ENCODE measurements around the gene PCED1B. TPM values are rescaled to one million over a fixed set of nuclear protein-coding genes. Genes with fewer than 3 reads are reported as not detected.

The PCED1B gene
- total RNA-seq, 2 donors from 2014 or later = 2.5 to 7.0 TPM

- H3K36me3 ChIP-seq (ENCODE audit: control insufficient read depth, insufficient read depth, low read length) = no peaks in the 10 kb centered on the region
- DNase-seq = no peak
- no peaks in the 10 kb centered on the region for H3K9me3 ChIP-seq (ENCODE audit: control insufficient read depth, low read length)
- TF ChIP-seq, protein P1, sequence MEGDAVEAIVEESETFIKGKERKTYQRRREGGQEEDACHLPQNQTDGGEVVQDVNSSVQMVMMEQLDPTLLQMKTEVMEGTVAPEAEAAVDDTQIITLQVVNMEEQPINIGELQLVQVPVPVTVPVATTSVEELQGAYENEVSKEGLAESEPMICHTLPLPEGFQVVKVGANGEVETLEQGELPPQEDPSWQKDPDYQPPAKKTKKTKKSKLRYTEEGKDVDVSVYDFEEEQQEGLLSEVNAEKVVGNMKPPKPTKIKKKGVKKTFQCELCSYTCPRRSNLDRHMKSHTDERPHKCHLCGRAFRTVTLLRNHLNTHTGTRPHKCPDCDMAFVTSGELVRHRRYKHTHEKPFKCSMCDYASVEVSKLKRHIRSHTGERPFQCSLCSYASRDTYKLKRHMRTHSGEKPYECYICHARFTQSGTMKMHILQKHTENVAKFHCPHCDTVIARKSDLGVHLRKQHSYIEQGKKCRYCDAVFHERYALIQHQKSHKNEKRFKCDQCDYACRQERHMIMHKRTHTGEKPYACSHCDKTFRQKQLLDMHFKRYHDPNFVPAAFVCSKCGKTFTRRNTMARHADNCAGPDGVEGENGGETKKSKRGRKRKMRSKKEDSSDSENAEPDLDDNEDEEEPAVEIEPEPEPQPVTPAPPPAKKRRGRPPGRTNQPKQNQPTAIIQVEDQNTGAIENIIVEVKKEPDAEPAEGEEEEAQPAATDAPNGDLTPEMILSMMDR (conservative IDR thresholded peaks at IDR 0.05) = no peak
- no peaks in the 10 kb centered on the region for H3K27me3 ChIP-seq (ENCODE audit: control insufficient read depth, insufficient read depth, low read length, poor library complexity, severe bottlenecking)
- H3K4me3 ChIP-seq (ENCODE audit: low read length) = no peak overlapping the region
- Mint-ChIP-seq H3K36me3 (ENCODE audit: low read depth) (peaks cover 21% of the 10 kb centered on the region), H3K9me3 (peaks cover 5% of the 10 kb centered on the region), H3K4me3 (no peak overlapping the region), H3K27ac (peak overlapping the region; percentile 48), H3K27me3 (ENCODE audit: insufficient read depth) (no peaks in the 10 kb centered on the region), H3K4me1 (peaks cover 28% of the 10 kb centered on the region)
- WGBS, 2 experiments (ENCODE audit: insufficient coverage in 1 of 2, insufficient read length in 1 of 2) = 95 to 100% methylated on average over 10 to 12 of the region's 13 CpGs
- no peak overlapping the region for H3K9ac ChIP-seq (ENCODE audit: extremely low read depth, low read length, poor library complexity, severe bottlenecking)
- H3K27ac ChIP-seq (ENCODE audit: low read depth, low read length) = no peak overlapping the region
- H3K4me1 ChIP-seq (ENCODE audit: control insufficient read depth, insufficient read depth, low read length) = peaks cover 4% of the 10 kb centered on the region
Measured at GRCh38 chr12:47236109-47236714, 156.8 kb downstream of the PCED1B start.

DNA sequence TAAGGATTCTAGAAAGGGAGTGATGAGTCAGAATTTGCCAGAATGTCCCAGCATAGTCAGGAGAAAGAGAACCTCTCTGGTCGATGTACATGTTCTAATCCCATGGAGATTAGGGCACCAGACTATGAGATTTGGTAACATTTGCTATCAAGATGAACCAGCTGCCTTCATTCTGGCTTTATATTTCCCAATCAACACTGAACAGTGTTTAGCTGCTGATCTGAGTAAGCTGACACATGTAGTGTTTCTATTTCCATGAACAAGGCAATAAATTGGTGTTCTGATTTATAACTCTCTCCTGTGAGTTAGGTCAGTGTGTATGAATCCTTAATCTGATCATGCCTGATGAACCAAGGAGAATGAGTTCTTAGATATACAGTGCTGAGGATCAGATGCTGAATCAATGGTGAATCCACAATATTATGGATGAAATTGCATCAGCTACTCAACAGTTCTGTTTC lies 158.4 kb downstream of the PCED1B start:
- peaks cover 5% of the 10 kb centered on the region for H3K9me3 Mint-ChIP-seq
- no peak overlapping the region for H3K27ac Mint-ChIP-seq
- no peak overlapping the region for H3K4me3 Mint-ChIP-seq
- H3K4me3 ChIP-seq (ENCODE audit: low read length) = no peak overlapping the region
- H3K9ac ChIP-seq (ENCODE audit: extremely low read depth, low read length, poor library complexity, severe bottlenecking) = no peak overlapping the region
- 84 to 100% methylated on average over 1 of the region's 1 CpG for WGBS, 2 experiments (ENCODE audit: insufficient coverage in 1 of 2, insufficient read length in 1 of 2)
- H3K36me3 Mint-ChIP-seq (ENCODE audit: low read depth) = peaks cover 21% of the 10 kb centered on the region
- no peaks in the 10 kb centered on the region for H3K27me3 ChIP-seq (ENCODE audit: control insufficient read depth, insufficient read depth, low read length, poor library complexity, severe bottlenecking)
- peaks cover 4% of the 10 kb centered on the region for H3K4me1 ChIP-seq (ENCODE audit: control insufficient read depth, insufficient read depth, low read length)
- H3K27ac ChIP-seq (ENCODE audit: low read depth, low read length) = no peak overlapping the region
- no peak for DNase-seq
- TF ChIP-seq, protein P1 (conservative IDR thresholded peaks at IDR 0.05) = no peak
- no peaks in the 10 kb centered on the region for H3K9me3 ChIP-seq (ENCODE audit: control insufficient read depth, low read length)
- H3K36me3 ChIP-seq (ENCODE audit: control insufficient read depth, insufficient read depth, low read length) = no peaks in the 10 kb centered on the region
- H3K27me3 Mint-ChIP-seq (ENCODE audit: insufficient read depth) = no peaks in the 10 kb centered on the region
- H3K4me1 Mint-ChIP-seq = peaks cover 22% of the 10 kb centered on the region

DNA sequence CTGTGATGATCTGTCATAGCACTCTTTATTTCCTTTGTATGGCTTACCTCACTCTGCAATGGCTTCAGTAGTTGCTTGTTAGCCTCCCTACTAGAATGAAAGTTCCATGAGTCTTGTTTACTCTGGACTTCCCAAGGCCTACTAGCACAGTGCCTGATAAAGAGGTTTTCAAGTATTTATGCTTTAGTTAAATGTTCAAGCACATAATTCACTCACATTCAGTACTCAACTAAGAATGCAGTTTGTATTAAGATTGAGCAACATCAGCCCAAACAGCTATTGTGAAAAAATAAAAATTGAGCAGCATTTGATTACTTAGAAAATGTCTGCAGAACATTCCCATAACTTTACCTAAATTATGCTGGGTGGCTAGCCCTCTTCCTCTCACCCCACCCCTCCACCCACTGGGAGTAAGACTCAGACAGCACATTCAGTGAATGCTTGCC lies 159.3 kb downstream of the PCED1B start:
- H3K9ac ChIP-seq (ENCODE audit: extremely low read depth, low read length, poor library complexity, severe bottlenecking) = no peak overlapping the region
- no peak overlapping the region for H3K4me3 ChIP-seq (ENCODE audit: low read length)
- no peaks in the 10 kb centered on the region for H3K27me3 ChIP-seq (ENCODE audit: control insufficient read depth, insufficient read depth, low read length, poor library complexity, severe bottlenecking)
- peaks cover 21% of the 10 kb centered on the region for H3K36me3 Mint-ChIP-seq (ENCODE audit: low read depth)
- H3K36me3 ChIP-seq (ENCODE audit: control insufficient read depth, insufficient read depth, low read length) = no peaks in the 10 kb centered on the region
- peaks cover 4% of the 10 kb centered on the region for H3K4me1 ChIP-seq (ENCODE audit: control insufficient read depth, insufficient read depth, low read length)
- H3K4me1 Mint-ChIP-seq = peaks cover 22% of the 10 kb centered on the region
- no peak overlapping the region for H3K27ac ChIP-seq (ENCODE audit: low read depth, low read length)
- no peak overlapping the region for H3K4me3 Mint-ChIP-seq
- TF ChIP-seq, protein P1 (conservative IDR thresholded peaks at IDR 0.05) = no peak
- no peak overlapping the region for H3K27ac Mint-ChIP-seq
- no peaks in the 10 kb centered on the region for H3K27me3 Mint-ChIP-seq (ENCODE audit: insufficient read depth)
- H3K9me3 ChIP-seq (ENCODE audit: control insufficient read depth, low read length) = no peaks in the 10 kb centered on the region
- DNase-seq = no peak
- H3K9me3 Mint-ChIP-seq = peaks cover 5% of the 10 kb centered on the region

Data from endodermal cell (in vitro differentiated cells).